Peyer's patch (tissue), 4 donors: Measurements from ENCODE around the gene SLC17A8.

Experiments used
- CTCF ChIP-seq, 6 experiments: fragments of 450-650 bp in 4 of 6; fragments of 200-600 bp in 2 of 6; sonication (generic) in 1 of 6; IDR thresholded peaks; one replicate each; pipeline ENCODE4 v1.5.1; 2017 to 2019; ENCODE audit warnings: antibody characterized with exemption in 6 of 6, mild to moderate bottlenecking in 3 of 6, moderate library complexity in 1 of 6
- POLR2A ChIP-seq, 2 donors: fragments of 450-650 bp; IDR thresholded peaks; one replicate each; pipeline ENCODE4 v1.5.1; 2017; ENCODE audit warnings: antibody characterized with exemption in 2 of 2, mild to moderate bottlenecking in 2 of 2, moderate library complexity in 2 of 2

- TF ChIP-seq CTCF (IDR thresholded peaks at IDR 0.05) (no peak), POLR2A (IDR thresholded peaks at IDR 0.05) (no peak)
Measured at GRCh38 chr12:100365411-100365810, 8.5 kb downstream of the SLC17A8 start.
